ENCODE results near the gene MED17.
"Not testable (repeated sequence)": the region's sequence is repeated elsewhere in the genome, so short reads cannot be mapped to it uniquely, and the experiment has no call there.

MED17 gene

GRCh38 chr11:93784145-93784934 is at the start of gene MED17:
TSS of gene MED17 (plus strand) at chr11:93784282. CDS start at chr11:93784514, 232 bp downstream.
- DNase-seq, result peak; percentile 83

- no peak for DNase-seq
These were observed 49.5 kb upstream of the MED17 start for GRCh38 chr11:93734427-93735222.

- DNase-seq, result no peak
These were observed 48.5 kb upstream of the MED17 start for GRCh38 chr11:93735627-93736026.

GRCh38 chr11:93736129-93736528 is 48.0 kb upstream of the MED17 start:
- no peak for DNase-seq

GRCh38 chr11:93737904-93738612 is 46.0 kb upstream of the MED17 start:
- DNase-seq, result no peak

DNA sequence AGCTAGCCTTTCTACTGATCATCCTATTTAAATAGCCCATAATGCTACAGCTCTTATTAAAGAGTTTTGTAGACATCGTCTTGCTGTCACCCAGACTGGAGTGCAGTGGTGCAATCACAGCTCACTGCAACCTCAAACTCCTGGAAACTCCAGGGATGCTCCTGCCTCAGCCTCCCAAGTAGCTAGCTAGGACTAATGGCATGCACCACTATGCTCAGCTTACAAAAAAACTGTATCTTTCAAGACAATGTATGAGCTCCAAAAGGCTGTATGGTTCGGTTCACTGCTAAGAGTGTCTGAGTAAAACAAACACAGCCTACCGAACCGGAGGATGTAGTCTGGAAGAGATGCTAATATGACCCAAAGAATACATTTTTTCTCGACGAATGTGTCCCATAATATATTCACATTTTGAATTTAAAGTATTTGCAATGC is 45.4 kb upstream of the MED17 start:
- no peak for DNase-seq

GRCh38 chr11:93740031-93740729 is 43.9 kb upstream of the MED17 start:
- no peak for DNase-seq

DNA sequence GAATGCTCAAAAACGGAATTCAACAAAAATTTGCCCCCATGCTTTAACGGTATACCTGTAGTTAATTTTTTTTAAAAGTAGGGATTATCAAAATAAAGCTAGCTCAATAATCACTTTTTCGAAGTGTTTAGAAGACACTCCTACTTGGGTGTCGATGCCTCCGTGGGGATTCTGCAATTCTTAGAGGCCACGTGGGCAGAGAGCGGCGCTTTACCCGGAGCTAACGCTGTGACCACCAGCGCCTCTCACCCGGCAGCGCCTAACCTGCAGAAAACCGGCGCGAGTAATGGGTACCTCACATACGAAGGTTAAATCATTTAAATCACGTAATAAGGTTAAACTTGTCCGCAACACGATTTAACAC is 43.4 kb upstream of the MED17 start:
- peak; percentile 35 for DNase-seq

- peak; percentile 94 for DNase-seq
These were observed 42.8 kb upstream of the MED17 start, which contains the start of the genes C11orf54 and TAF1D for GRCh38 chr11:93741094-93741881. TSS of gene C11orf54 (plus strand) at chr11:93741672. CDS start at chr11:93747394, 5,722 bp downstream. TSS of gene TAF1D (minus strand) at chr11:93741495. CDS start at chr11:93739304, 2,191 bp downstream.

- DNase-seq, result no peak
These were observed 42.2 kb upstream of the MED17 start for GRCh38 chr11:93741882-93742226.

- DNase-seq, result no peak
These were observed 40.8 kb upstream of the MED17 start for GRCh38 chr11:93743291-93743690.

DNA sequence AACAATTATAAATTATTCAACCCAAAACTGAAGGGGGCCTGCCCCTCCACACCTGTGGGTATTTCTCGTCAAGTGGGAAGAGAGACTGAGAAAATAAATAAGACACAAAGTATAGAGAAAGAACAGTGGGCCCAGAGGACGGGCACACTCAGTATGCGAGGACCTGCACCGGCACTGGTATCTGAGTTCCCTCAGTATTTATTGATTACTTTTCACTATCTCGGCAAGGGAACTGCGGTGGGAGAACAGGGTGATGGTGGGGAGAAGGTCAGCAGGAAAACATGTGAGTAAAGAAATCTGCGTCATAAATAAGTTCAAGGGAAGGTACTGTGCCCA is 39.4 kb upstream of the MED17 start:
- DNase-seq, result no peak

- not testable (repeated sequence) for DNase-seq
These were observed 38.9 kb upstream of the MED17 start for GRCh38 chr11:93745005-93745755.

DNA sequence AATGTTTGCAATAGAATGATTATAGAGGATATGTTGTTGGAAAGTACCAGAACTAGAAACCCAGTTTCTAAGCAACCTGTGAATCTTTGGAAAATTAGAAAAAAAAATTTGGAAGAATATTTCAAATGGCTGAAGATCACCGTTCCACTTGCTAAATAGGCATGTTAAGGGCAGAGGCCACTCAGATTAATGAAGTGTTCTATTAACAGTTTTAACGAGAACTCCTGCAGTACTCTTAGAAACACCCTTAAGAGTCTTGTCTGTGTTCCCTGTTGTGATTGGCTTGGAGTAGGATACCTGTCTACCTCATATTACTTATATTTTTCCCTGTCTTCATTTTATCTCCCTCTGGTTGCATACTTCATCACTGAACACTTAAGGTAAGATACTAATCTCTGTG is 38.0 kb upstream of the MED17 start:
- DNase-seq, result no peak

DNA sequence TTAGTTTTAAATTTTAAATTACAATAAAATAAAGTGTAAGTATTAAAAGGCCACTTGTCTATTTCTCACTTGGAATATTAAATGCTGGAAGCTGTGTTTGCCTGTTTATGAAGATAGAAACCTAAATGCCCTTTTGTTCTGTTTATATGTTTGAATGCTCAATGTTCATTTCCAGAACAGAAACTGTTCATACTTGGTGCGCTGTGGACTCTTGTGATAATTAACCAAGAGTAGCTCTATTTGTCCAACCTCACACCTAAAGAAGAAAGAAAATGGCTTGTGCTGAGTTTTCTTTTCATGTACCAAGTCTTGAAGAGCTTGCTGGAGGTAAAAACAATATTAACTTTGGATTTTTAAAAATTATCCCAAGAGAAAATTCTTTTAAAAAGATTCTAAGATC is 37.0 kb upstream of the MED17 start:
- DNase-seq, result no peak

DNA sequence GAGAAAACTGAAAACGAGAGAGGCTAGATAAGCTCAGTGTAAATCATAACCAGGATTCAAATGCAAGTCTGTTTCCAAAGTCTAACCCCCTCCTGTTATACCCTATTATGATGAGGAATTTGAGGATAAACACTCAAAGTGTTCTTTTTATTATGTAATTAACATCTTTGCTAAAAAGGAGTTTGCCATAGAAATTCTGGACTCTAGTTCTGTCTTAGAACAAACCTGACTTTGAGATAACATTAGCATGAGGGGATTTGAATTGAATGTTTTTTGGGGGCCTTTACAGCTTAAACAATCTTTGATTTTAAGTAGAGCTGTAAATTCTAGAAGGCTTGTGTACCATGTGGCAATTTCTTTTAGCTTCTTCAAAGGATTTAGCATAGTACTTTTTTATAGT is 33.1 kb upstream of the MED17 start:
- DNase-seq, result no peak

- DNase-seq, result no peak
These were observed 30.8 kb upstream of the MED17 start for GRCh38 chr11:93753241-93753640.

- DNase-seq, result no peak
These were observed 27.3 kb upstream of the MED17 start for GRCh38 chr11:93756748-93757147.

- no peak for DNase-seq
These were observed 26.8 kb upstream of the MED17 start for GRCh38 chr11:93757301-93757700.

DNA sequence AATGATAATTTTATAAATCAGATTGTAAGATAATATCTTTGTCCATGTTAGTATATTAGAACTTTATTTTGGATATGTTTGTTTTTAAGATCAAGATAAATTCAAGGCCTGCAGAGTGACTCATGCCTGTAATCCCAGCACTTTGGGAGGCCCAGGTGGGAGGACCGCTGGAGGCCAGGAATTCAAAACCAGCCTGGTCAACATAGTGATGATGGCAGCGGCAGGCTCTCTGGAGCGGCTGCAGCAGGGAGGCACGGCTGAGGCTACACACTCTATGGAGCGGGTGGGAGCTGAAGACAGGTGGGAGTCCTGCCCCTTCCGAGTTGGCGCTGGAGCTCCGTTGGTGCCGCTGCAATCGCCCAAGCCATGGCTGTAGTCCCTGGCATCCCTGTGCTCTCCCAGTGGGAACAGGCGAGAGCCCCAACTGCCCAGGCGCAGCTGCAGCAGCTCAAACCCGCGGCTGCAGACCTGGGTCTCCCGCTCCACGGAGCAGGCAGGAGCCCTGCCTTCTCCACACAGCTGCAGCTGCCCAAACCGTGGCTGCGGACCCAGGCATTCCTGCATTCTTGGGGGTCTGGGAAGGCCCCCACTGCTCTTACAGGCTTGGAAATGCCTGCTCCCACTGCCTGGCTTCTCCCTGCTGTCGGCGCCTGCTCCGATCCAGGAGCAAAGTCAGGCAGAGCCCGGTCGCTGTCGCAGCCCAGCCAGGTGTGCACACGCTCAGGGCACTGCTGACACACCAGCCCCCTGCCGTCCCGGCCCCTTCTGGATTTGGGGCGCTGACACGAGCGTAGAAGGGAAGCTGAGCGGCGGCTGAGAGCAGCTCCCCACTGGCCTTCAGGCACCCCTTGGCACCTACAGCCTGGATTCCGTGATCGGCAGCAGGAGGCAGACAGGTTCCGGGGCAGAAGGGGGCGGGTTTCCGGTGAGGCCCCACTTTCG is 25.9 kb upstream of the MED17 start:
- no peak for DNase-seq
